HG03060 (cell line): Measurements from ENCODE around the gene MYO1C.
"Not testable (repeated sequence)": the region's sequence is repeated elsewhere in the genome, so short reads cannot be mapped to it uniquely, and the experiment has no call there.

Source experiments
- ATAC-seq: cut with Tn5 transposase; IDR thresholded peaks from one replicate; pipeline ENCODE4 v1.9.1; 2021; ENCODE audit warnings: low read depth, moderate number of reproducible peaks; ENCODE audit not compliant: unreplicated experiment

MYO1C gene

DNA sequence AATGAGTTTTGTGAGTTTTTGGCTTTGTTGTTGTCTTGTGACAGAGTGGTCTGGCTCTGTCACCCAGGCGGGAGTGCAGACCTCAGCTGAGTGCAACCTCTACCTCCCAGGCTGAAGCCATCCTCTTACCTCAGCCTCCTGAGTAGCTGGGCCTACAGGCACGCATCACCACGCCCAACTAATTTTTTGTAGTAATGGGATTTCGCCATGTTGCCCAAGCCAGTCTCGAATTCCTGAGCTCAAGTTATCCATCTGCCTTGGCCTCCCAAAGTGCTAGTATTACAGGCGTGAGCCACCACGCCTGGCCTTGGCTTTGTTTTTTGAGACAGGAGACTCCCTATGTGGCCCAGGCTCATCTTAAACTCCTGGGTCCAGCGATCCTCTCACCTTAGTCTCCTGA lies 51.6 kb downstream of the MYO1C start:
- no peak for ATAC-seq

GRCh38 chr17:1438593-1439083 lies 53.8 kb downstream of the MYO1C start:
- no peak for ATAC-seq

GRCh38 chr17:1435326-1435725 lies 57.2 kb downstream of the MYO1C start:
- no peak for ATAC-seq

GRCh38 chr17:1434150-1434549 lies 58.3 kb downstream of the MYO1C start:
- ATAC-seq, result no peak

GRCh38 chr17:1431631-1432104 lies 60.8 kb downstream of the MYO1C start:
- ATAC-seq, result no peak

DNA sequence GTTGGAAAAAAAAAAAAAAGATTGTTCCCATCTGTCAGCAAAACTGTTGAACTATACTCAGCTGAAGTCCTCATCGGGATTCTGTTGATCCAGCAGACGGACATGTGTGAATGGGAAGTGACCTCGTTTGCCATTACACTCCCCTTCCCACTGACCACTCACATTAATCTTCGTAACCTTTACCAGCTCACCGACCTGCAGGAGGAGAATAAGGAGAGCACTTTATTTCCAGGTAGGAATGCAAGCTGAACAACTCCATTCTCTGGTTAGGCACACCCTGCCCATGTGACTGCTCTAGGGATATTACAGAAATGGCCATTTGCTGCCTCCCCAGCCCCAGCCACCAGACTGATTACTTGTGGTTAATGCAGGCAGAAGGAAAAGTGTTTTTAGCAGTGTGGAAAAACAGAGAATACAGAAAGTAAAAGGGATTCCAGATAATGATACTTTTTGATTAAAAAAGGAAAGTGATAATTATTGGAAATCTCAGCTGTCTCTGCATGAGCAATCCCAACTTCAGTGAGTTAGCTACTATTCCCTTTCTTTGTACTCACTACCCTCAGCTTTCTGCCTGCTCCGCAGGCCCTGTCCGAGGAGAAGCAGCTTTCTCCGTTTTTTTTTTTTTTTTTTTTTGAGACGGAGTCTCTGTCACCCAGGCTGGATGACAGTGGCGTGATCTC lies 68.9 kb downstream of the MYO1C start:
- ATAC-seq, result no peak

- no peak for ATAC-seq
Observed at GRCh38 chr17:1422885-1423284, 69.6 kb downstream of the MYO1C start.

GRCh38 chr17:1421470-1421869 lies 71.0 kb downstream of the MYO1C start:
- no peak for ATAC-seq

GRCh38 chr17:1420981-1421380 lies 71.5 kb downstream of the MYO1C start:
- ATAC-seq, result no peak

DNA sequence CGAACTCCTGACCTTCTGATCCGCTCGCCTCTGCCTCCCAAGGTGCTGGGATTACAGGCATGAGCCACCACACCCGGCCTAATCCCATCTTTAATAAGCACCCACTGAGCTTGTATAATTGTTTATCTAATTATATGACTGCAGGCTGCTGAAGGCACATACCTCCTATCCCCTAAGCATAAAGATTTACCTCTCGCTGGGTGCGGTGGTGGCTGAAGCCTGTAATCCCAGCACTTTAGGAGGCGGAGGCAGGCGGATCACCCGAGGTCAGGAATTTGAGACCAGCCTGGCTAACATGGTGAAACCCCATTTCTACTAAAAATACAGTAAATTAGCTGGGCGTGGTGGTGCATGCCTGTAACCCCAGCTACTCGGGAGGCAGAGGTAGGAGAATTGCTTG lies 72.3 kb downstream of the MYO1C start:
- no peak for ATAC-seq

DNA sequence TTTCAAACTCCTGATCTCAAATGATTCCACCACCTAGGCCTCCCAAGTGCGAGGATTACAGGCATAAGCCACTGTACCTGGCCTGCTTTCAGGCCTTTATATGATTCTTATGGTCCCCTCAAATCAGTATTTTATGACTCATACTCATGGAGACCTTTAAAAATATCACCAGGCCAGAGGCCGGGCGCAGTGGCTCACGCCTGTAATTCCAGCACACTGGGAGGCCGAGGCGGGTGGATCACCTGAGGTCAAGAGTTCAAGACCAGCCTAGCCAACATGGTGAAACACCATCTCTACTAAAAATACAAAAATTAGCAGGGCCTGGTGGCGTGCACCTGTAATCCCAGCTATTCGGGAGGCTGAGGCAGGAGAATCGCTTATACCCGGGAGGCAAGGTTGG lies 74.0 kb downstream of the MYO1C start:
- ATAC-seq, result not testable (repeated sequence)

GRCh38 chr17:1416414-1416813 lies 76.1 kb downstream of the MYO1C start:
- ATAC-seq, result no peak

- ATAC-seq, result no peak
Observed at GRCh38 chr17:1414634-1415033, 77.9 kb downstream of the MYO1C start.
